GM21360 (cell line): ENCODE results near the gene MYLK.

Source experiments
- ATAC-seq: cut with Tn5 transposase; IDR thresholded peaks from one replicate; pipeline ENCODE4 v1.9.1; 2021; ENCODE audit warnings: mild to moderate bottlenecking, moderate library complexity; ENCODE audit not compliant: unreplicated experiment

MYLK gene

GRCh38 chr3:123832692-123833397 lies 51.3 kb downstream of the MYLK start:
- ATAC-seq = no peak

GRCh38 chr3:123831420-123831819 lies 52.7 kb downstream of the MYLK start:
- ATAC-seq = no peak

GRCh38 chr3:123821920-123822319 lies 62.2 kb downstream of the MYLK start:
- ATAC-seq = no peak

GRCh38 chr3:123819949-123820348 lies 64.2 kb downstream of the MYLK start:
- no peak for ATAC-seq

- no peak for ATAC-seq
These were observed 65.2 kb downstream of the MYLK start for GRCh38 chr3:123818921-123819429.

GRCh38 chr3:123818324-123818920 lies 65.7 kb downstream of the MYLK start:
- ATAC-seq = no peak

- no peak for ATAC-seq
These were observed 66.7 kb downstream of the MYLK start for GRCh38 chr3:123817413-123817812.

- ATAC-seq = no peak
These were observed 67.4 kb downstream of the MYLK start for GRCh38 chr3:123816673-123817207.

GRCh38 chr3:123815981-123816380 lies 68.2 kb downstream of the MYLK start:
- no peak for ATAC-seq

- no peak for ATAC-seq
These were observed 70.3 kb downstream of the MYLK start for GRCh38 chr3:123813876-123814275.

- ATAC-seq = no peak
These were observed 74.5 kb downstream of the MYLK start for GRCh38 chr3:123809597-123809996.

GRCh38 chr3:123808812-123809211 lies 75.3 kb downstream of the MYLK start:
- ATAC-seq = no peak

- no peak for ATAC-seq
These were observed 76.3 kb downstream of the MYLK start for GRCh38 chr3:123807820-123808219.

GRCh38 chr3:123805504-123805903 lies 78.6 kb downstream of the MYLK start:
- ATAC-seq = no peak

- no peak for ATAC-seq
These were observed 79.0 kb downstream of the MYLK start for GRCh38 chr3:123805101-123805500.

GRCh38 chr3:123804676-123805075 lies 79.5 kb downstream of the MYLK start:
- ATAC-seq = no peak

GRCh38 chr3:123803521-123803920 lies 80.6 kb downstream of the MYLK start:
- ATAC-seq = no peak

GRCh38 chr3:123802007-123802625 lies 82.0 kb downstream of the MYLK start:
- ATAC-seq = no peak

GRCh38 chr3:123801474-123801873 lies 82.7 kb downstream of the MYLK start:
- ATAC-seq = no peak

- ATAC-seq = no peak
These were observed 83.8 kb downstream of the MYLK start for GRCh38 chr3:123800362-123800682.

- no peak for ATAC-seq
These were observed 84.4 kb downstream of the MYLK start for GRCh38 chr3:123799544-123800361.
